SK-N-DZ (cell line): ENCODE data around the gene ERBB2.
A peak's percentile ranks its signal among the peaks of the same experiment; 100 is the strongest.
"Not testable (repeated sequence)": the region's sequence is repeated elsewhere in the genome, so short reads cannot be mapped to it uniquely, and the experiment has no call there.

Source experiments
- DNase-seq: peaks from one replicate; pipeline ENCODE4 v3.0.0-alpha.2; 2015; ENCODE audit warnings: low spot score

The ERBB2 gene

GRCh38 chr17:39722965-39723848, 23.3 kb downstream of the ERBB2 start:
- DNase-seq: no peak

GRCh38 chr17:39724731-39725130, 24.9 kb downstream of the ERBB2 start:
- DNase-seq: no peak

- DNase-seq: not testable (repeated sequence)
These were observed 26.1 kb downstream of the ERBB2 start for GRCh38 chr17:39725923-39726322.

- no peak for DNase-seq
These were observed 26.8 kb downstream of the ERBB2 start for GRCh38 chr17:39726617-39727016.

- no peak for DNase-seq
These were observed 27.7 kb downstream of the ERBB2 start for GRCh38 chr17:39727556-39727955.

- DNase-seq: no peak
These were observed 29.5 kb downstream of the ERBB2 start for GRCh38 chr17:39729280-39729851.

- peak; percentile 81 for DNase-seq
These were observed 30.4 kb downstream of the ERBB2 start, which contains the start of gene MIEN1 for GRCh38 chr17:39730095-39730921. Gene MIEN1 (minus strand): TSS chr17:39730532. CDS start chr17:39730495, 37 bp downstream.

- DNase-seq: no peak
These were observed 32.7 kb downstream of the ERBB2 start for GRCh38 chr17:39732586-39732985.

- DNase-seq: no peak
These were observed 36.0 kb downstream of the ERBB2 start for GRCh38 chr17:39735882-39736281.

- DNase-seq: no peak
These were observed 36.7 kb downstream of the ERBB2 start for GRCh38 chr17:39736319-39737165.

GRCh38 chr17:39737206-39737759, 37.4 kb downstream of the ERBB2 start:
- no peak for DNase-seq

- DNase-seq: no peak
These were observed 38.1 kb downstream of the ERBB2 start, which contains the start of gene GRB7 for GRCh38 chr17:39737760-39738567. Gene GRB7 (plus strand): TSS chr17:39737938. CDS start chr17:39742302, 4,364 bp downstream.

GRCh38 chr17:39738568-39738901, 38.7 kb downstream of the ERBB2 start:
- no peak for DNase-seq

- no peak for DNase-seq
These were observed 39.4 kb downstream of the ERBB2 start for GRCh38 chr17:39738983-39739884.

- DNase-seq: no peak
These were observed 40.1 kb downstream of the ERBB2 start for GRCh38 chr17:39739885-39740356.

- DNase-seq: no peak
These were observed 40.7 kb downstream of the ERBB2 start for GRCh38 chr17:39740357-39741111.

GRCh38 chr17:39742126-39742855, 42.4 kb downstream of the ERBB2 start:
- DNase-seq: no peak
